GM23338 (cell line): Measurements from ENCODE around the gene FNDC3B. TPM values are rescaled to one million over a fixed set of nuclear protein-coding genes. Genes with fewer than 3 reads are reported as not detected.
A peak's percentile ranks its signal among the peaks of the same experiment; 100 is the strongest.

Source experiments
- ATAC-seq: fragments of 200-7000 bp; cut with Tn5 transposase; 3 replicates; pipeline ENCODE4 v1.9.1; 2020
- DNase-seq: peaks from one replicate; pipeline ENCODE4 v3.0.0-alpha.2; 2015; ENCODE audit warnings: low spot score
- H2AFZ ChIP-seq: fragments of 200-600 bp; sonication (generic); 2 replicates; pipeline ENCODE4 v1.8.0; 2016; ENCODE audit warnings: antibody characterized with exemption, mild to moderate bottlenecking, moderate library complexity
- H3F3A ChIP-seq: fragments of 200-600 bp; sonication (generic); replicated peaks from 2 replicates; pipeline ENCODE4 v1.8.0; 2017; ENCODE audit warnings: antibody characterized with exemption, mixed run types, low read depth
- H3K27ac ChIP-seq: fragments of 200-600 bp; sonication (generic); 2 replicates; pipeline ENCODE4 v1.6.1; 2016; ENCODE audit warnings: low read depth
- H3K27me3 ChIP-seq: fragments of 200-600 bp; sonication (generic); 2 replicates; pipeline ENCODE4 v1.8.0; 2016; ENCODE audit warnings: mild to moderate bottlenecking, mixed run types, moderate library complexity; ENCODE audit not compliant: insufficient read depth
- H3K36me3 ChIP-seq: fragments of 200-600 bp; sonication (generic); 2 replicates; pipeline ENCODE4 v1.8.0; 2016; ENCODE audit warnings: mild to moderate bottlenecking; ENCODE audit not compliant: insufficient read depth
- H3K4me1 ChIP-seq: fragments of 200-600 bp; sonication (generic); 2 replicates; pipeline ENCODE4 v1.8.0; 2016; ENCODE audit warnings: mild to moderate bottlenecking, moderate library complexity; ENCODE audit not compliant: insufficient read depth
- H3K4me2 ChIP-seq: fragments of 200-600 bp; sonication (generic); 2 replicates; pipeline ENCODE4 v1.7.1; 2017; ENCODE audit warnings: mixed run types
- H3K4me3 ChIP-seq: fragments of 200-600 bp; sonication (generic); 2 replicates; pipeline ENCODE4 v1.6.1; 2016; ENCODE audit warnings: mixed run types
- H3K79me2 ChIP-seq: fragments of 200-600 bp; sonication (generic); replicated peaks from 2 replicates; pipeline ENCODE4 v1.8.0; 2017; ENCODE audit warnings: mild to moderate bottlenecking; ENCODE audit not compliant: insufficient read depth
- H3K9me2 ChIP-seq: fragments of 200-600 bp; sonication (generic); 2 replicates; pipeline ENCODE4 v1.8.0; 2017; ENCODE audit not compliant: insufficient read depth
- H4K20me1 ChIP-seq: fragments of 200-600 bp; sonication (generic); replicated peaks from 2 replicates; pipeline ENCODE4 v1.8.0; 2017; ENCODE audit warnings: mild to moderate bottlenecking; ENCODE audit not compliant: insufficient read depth
- H3K27ac Mint-ChIP-seq: 2 replicates; pipeline ENCODE4 v1.8.0; 2020; ENCODE audit warnings: inconsistent platforms, mild to moderate bottlenecking, moderate library complexity, mixed read lengths
- H3K27me3 Mint-ChIP-seq: 3 replicates; pipeline ENCODE4 v1.8.0; 2022; ENCODE audit warnings: low read depth, mild to moderate bottlenecking, moderate library complexity, mixed read lengths, inconsistent platforms; ENCODE audit not compliant: insufficient read depth, poor library complexity
- H3K36me3 Mint-ChIP-seq: 3 replicates; pipeline ENCODE4 v1.8.0; 2021; ENCODE audit warnings: low read depth, mild to moderate bottlenecking, inconsistent platforms, moderate library complexity, mixed read lengths
- H3K4me1 Mint-ChIP-seq: 3 replicates; pipeline ENCODE4 v1.8.0; 2020; ENCODE audit warnings: mild to moderate bottlenecking, inconsistent platforms, mixed read lengths
- H3K4me3 Mint-ChIP-seq: 3 replicates; pipeline ENCODE4 v1.8.0; 2021; ENCODE audit warnings: moderate library complexity, mild to moderate bottlenecking, inconsistent platforms, mixed read lengths
- H3K9me3 Mint-ChIP-seq: 3 replicates; pipeline ENCODE4 v1.8.0; 2020; ENCODE audit warnings: moderate library complexity, mild to moderate bottlenecking, inconsistent platforms, mixed read lengths
- EZH2 ChIP-seq: fragments of 200-600 bp; sonication (generic); IDR thresholded peaks from one replicate; pipeline ENCODE4 v1.8.0; 2017; ENCODE audit warnings: antibody characterized with exemption, mild to moderate bottlenecking, low read depth; ENCODE audit not compliant: unreplicated experiment
- JUNB ChIP-seq: IDR thresholded peaks from one replicate; pipeline ENCODE4 v1.6.1; 2016; ENCODE audit warnings: antibody characterized with exemption; ENCODE audit not compliant: unreplicated experiment
- NANOG ChIP-seq: IDR thresholded peaks from 2 replicates; pipeline ENCODE4 v1.6.1; 2016; ENCODE audit warnings: antibody characterized with exemption, borderline replicate concordance
- POLR2AphosphoS5 ChIP-seq: IDR thresholded peaks from 2 replicates; pipeline ENCODE4 v1.6.1; 2016; ENCODE audit warnings: antibody characterized with exemption, low read depth
- STAT1 ChIP-seq: IDR thresholded peaks from one replicate; pipeline ENCODE4 v1.6.1; 2016; ENCODE audit warnings: antibody characterized with exemption; ENCODE audit not compliant: unreplicated experiment
- polyA plus RNA-seq: library from polyadenylated mRNA; unstranded; fragments of >200 nt; fragmentation: Nextera tagmentation; extraction: Ambion mirVana; gene quantifications from 2 replicates; pipeline ENCODE4 v1.2.1, GENCODE V29; 2016
- total RNA-seq: library from RNA; depleted of rRNA; stranded (reverse); fragments of >200 nt; shearing (Covaris generic); gene quantifications from 2 replicates; pipeline ENCODE4 v1.2.3, GENCODE V29; 2014
- TF ChIP-seq, protein P1 (sequence below): IDR thresholded peaks from 2 replicates; pipeline ENCODE4 v1.6.1; 2016; ENCODE audit warnings: antibody characterized with exemption
- TF ChIP-seq, protein P2 (sequence below), 2 experiments: fragments of 200-600 bp in 1 of 2; sonication (generic) in 1 of 2; conservative IDR thresholded peaks; 2 replicates each; pipeline versions ENCODE4 v1.5.1 to v1.6.1; 2016 to 2017; ENCODE audit warnings: antibody characterized with exemption in 2 of 2, low read depth in 2 of 2, mild to moderate bottlenecking in 2 of 2, moderate library complexity in 1 of 2
- TF ChIP-seq, protein P3 (sequence below): fragments of 250-450 bp; sonication (Bioruptor Pico); IDR thresholded peaks from 2 replicates; pipeline ENCODE4 v1.5.0; 2020; ENCODE audit warnings: mild to moderate bottlenecking, moderate library complexity

The FNDC3B gene
- total and polyA plus RNA-seq, 2 experiments from 2014 or later, result 19.1 to 55.4 TPM

DNA sequence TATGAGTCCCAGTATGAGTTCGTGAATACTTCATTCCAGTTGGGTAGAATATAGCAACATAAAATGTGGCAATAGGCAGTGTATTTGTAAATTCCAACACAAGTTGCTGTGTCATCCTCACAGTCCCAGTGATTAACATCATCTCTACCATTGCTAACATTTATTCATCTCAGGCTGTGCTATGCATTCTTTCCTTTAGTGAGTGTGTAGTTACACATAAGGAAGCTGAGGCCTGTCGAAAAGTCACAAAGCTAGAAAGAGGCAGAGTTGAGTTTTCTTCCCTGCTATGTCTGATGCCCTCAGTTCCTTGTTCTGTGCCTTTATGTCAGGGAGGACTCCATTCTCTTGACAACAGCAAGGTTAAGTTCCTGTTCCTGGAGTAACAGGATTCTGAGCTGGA lies 96.4 kb downstream of the FNDC3B start:
- Mint-ChIP-seq H3K9me3 (no peaks in the 10 kb centered on the region), H3K27ac (peak overlapping the region; percentile 92), H3K4me3 (no peak overlapping the region; the same call in 2 of the 3 replicates), H3K27me3 (no peaks in the 10 kb centered on the region), H3K36me3 (peaks cover 28% of the 10 kb centered on the region), H3K4me1 (peaks cover 66% of the 10 kb centered on the region)
- Histone ChIP-seq H3K27me3 (no peaks in the 10 kb centered on the region), H3K4me2 (peak overlapping the region; percentile 61), H3K4me3 (no peak overlapping the region), H3K36me3 (no peaks in the 10 kb centered on the region), H3K9me2 (no peaks in the 10 kb centered on the region), H3F3A (peaks cover 4% of the 10 kb centered on the region; the same call in 1 of the 2 replicates), H3K79me2 (peaks cover 41% of the 10 kb centered on the region), H3K27ac (peak overlapping the region; percentile 93), H2AFZ (no peak overlapping the region), H3K4me1 (peaks cover 83% of the 10 kb centered on the region), H4K20me1 (no peaks in the 10 kb centered on the region)
- TF ChIP-seq, protein P1, sequence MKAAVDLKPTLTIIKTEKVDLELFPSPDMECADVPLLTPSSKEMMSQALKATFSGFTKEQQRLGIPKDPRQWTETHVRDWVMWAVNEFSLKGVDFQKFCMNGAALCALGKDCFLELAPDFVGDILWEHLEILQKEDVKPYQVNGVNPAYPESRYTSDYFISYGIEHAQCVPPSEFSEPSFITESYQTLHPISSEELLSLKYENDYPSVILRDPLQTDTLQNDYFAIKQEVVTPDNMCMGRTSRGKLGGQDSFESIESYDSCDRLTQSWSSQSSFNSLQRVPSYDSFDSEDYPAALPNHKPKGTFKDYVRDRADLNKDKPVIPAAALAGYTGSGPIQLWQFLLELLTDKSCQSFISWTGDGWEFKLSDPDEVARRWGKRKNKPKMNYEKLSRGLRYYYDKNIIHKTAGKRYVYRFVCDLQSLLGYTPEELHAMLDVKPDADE, result no peak
- TF ChIP-seq EZH2 (no peak), STAT1 (no peak), NANOG (no peak), JUNB (no peak)
- ATAC-seq (no peak), DNase-seq (no peak)

DNA sequence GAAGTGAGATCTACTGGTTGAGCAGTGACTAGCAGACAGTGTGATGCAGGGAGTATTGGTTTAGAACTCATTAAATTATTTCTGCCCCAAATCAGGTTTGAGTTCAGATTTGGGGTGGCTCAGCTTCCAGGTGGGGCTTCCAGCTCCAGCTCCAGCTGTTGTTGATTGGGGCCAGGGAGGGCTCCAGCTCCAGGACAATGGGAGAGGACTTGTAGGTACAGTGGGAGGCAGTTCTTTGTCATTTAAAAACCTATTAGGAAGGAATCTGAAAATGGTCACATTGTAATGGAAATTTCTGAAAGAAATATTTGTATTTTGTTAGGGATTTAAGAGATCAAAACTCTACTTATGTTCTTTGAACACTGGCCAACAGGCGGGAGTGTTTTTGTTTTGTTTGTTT lies 97.0 kb downstream of the FNDC3B start:
- DNase-seq (peak; percentile 66), ATAC-seq (peak; percentile 65)
- H3K9me2 ChIP-seq, result no peaks in the 10 kb centered on the region
- TF ChIP-seq, protein P2, sequence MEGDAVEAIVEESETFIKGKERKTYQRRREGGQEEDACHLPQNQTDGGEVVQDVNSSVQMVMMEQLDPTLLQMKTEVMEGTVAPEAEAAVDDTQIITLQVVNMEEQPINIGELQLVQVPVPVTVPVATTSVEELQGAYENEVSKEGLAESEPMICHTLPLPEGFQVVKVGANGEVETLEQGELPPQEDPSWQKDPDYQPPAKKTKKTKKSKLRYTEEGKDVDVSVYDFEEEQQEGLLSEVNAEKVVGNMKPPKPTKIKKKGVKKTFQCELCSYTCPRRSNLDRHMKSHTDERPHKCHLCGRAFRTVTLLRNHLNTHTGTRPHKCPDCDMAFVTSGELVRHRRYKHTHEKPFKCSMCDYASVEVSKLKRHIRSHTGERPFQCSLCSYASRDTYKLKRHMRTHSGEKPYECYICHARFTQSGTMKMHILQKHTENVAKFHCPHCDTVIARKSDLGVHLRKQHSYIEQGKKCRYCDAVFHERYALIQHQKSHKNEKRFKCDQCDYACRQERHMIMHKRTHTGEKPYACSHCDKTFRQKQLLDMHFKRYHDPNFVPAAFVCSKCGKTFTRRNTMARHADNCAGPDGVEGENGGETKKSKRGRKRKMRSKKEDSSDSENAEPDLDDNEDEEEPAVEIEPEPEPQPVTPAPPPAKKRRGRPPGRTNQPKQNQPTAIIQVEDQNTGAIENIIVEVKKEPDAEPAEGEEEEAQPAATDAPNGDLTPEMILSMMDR (conservative IDR thresholded peaks at IDR 0.05; ENCODE audit: low read depth in 2 of 2), result no peak
- TF ChIP-seq, protein P3, sequence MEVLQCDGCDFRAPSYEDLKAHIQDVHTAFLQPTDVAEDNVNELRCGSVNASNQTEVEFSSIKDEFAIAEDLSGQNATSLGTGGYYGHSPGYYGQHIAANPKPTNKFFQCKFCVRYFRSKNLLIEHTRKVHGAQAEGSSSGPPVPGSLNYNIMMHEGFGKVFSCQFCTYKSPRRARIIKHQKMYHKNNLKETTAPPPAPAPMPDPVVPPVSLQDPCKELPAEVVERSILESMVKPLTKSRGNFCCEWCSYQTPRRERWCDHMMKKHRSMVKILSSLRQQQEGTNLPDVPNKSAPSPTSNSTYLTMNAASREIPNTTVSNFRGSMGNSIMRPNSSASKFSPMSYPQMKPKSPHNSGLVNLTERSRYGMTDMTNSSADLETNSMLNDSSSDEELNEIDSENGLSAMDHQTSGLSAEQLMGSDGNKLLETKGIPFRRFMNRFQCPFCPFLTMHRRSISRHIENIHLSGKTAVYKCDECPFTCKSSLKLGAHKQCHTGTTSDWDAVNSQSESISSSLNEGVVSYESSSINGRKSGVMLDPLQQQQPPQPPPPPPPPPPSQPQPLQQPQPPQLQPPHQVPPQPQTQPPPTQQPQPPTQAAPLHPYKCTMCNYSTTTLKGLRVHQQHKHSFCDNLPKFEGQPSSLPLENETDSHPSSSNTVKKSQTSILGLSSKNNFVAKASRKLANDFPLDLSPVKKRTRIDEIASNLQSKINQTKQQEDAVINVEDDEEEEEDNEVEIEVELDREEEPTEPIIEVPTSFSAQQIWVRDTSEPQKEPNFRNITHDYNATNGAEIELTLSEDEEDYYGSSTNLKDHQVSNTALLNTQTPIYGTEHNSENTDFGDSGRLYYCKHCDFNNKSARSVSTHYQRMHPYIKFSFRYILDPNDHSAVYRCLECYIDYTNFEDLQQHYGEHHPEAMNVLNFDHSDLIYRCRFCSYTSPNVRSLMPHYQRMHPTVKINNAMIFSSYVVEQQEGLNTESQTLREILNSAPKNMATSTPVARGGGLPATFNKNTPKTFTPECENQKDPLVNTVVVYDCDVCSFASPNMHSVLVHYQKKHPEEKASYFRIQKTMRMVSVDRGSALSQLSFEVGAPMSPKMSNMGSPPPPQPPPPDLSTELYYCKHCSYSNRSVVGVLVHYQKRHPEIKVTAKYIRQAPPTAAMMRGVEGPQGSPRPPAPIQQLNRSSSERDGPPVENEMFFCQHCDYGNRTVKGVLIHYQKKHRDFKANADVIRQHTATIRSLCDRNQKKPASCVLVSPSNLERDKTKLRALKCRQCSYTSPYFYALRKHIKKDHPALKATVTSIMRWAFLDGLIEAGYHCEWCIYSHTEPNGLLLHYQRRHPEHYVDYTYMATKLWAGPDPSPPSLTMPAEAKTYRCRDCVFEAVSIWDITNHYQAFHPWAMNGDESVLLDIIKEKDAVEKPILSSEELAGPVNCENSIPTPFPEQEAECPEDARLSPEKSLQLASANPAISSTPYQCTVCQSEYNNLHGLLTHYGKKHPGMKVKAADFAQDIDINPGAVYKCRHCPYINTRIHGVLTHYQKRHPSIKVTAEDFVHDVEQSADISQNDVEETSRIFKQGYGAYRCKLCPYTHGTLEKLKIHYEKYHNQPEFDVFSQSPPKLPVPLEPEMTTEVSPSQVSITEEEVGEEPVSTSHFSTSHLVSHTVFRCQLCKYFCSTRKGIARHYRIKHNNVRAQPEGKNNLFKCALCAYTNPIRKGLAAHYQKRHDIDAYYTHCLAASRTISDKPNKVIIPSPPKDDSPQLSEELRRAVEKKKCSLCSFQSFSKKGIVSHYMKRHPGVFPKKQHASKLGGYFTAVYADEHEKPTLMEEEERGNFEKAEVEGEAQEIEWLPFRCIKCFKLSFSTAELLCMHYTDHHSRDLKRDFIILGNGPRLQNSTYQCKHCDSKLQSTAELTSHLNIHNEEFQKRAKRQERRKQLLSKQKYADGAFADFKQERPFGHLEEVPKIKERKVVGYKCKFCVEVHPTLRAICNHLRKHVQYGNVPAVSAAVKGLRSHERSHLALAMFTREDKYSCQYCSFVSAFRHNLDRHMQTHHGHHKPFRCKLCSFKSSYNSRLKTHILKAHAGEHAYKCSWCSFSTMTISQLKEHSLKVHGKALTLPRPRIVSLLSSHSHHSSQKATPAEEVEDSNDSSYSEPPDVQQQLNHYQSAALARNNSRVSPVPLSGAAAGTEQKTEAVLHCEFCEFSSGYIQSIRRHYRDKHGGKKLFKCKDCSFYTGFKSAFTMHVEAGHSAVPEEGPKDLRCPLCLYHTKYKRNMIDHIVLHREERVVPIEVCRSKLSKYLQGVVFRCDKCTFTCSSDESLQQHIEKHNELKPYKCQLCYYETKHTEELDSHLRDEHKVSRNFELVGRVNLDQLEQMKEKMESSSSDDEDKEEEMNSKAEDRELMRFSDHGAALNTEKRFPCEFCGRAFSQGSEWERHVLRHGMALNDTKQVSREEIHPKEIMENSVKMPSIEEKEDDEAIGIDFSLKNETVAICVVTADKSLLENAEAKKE, result peak; percentile 88
- TF ChIP-seq NANOG (no peak), EZH2 (no peak), POLR2AphosphoS5 (no peak)
- Mint-ChIP-seq H3K27me3 (no peaks in the 10 kb centered on the region), H3K27ac (peak overlapping the region; percentile 92), H3K36me3 (peaks cover 28% of the 10 kb centered on the region), H3K4me3 (peak overlapping the region; percentile 27; the same call in 1 of the 3 replicates), H3K4me1 (peaks cover 71% of the 10 kb centered on the region), H3K9me3 (no peaks in the 10 kb centered on the region)
- peaks cover 41% of the 10 kb centered on the region for H3K79me2 ChIP-seq
- peaks cover 83% of the 10 kb centered on the region for H3K4me1 ChIP-seq
- H4K20me1 ChIP-seq, result no peaks in the 10 kb centered on the region
- H2AFZ ChIP-seq, result no peak overlapping the region
- H3K4me3 ChIP-seq, result no peak overlapping the region
- peaks cover 4% of the 10 kb centered on the region; the same call in 1 of the 2 replicates for H3F3A ChIP-seq
- H3K27ac ChIP-seq, result peak overlapping the region; percentile 93
- peak overlapping the region; percentile 61 for H3K4me2 ChIP-seq
- no peaks in the 10 kb centered on the region for H3K36me3 ChIP-seq
- H3K27me3 ChIP-seq, result no peaks in the 10 kb centered on the region
